K562 (cell line): ENCODE results near the gene DENND4C. TPM values are rescaled to one million over a fixed set of nuclear protein-coding genes. Genes with fewer than 3 reads are reported as not detected.

Experiments
- BRD4 ChIP-seq: fragments of 200-600 bp; sonication (generic); IDR thresholded peaks from 2 replicates; pipeline ENCODE4 v1.6.1; 2017; ENCODE audit warnings: inconsistent platforms
- FIP1L1 ChIP-seq: fragments of 200-400 bp; formaldehyde crosslinking; IDR thresholded peaks from 2 replicates; pipeline ENCODE4 v1.6.1; 2018; ENCODE audit warnings: mild to moderate bottlenecking, low read depth, low read length; ENCODE audit not compliant: poor library complexity, severe bottlenecking
- HCFC1 ChIP-seq: IDR thresholded peaks from 2 replicates; pipeline ENCODE4 v1.6.1; 2012; ENCODE audit warnings: low read depth, low read length, improper control_type of control experiment
- HINFP ChIP-seq: fragments of 450-650 bp; conservative IDR thresholded peaks from 2 replicates; pipeline ENCODE4 v1.6.1; 2016; ENCODE audit warnings: missing genetic modification characterization, low read depth, mild to moderate bottlenecking, control low read depth, missing compliant biosample characterization
- NFIC ChIP-seq: fragments of 450-650 bp; IDR thresholded peaks from 2 replicates; pipeline ENCODE4 v1.6.1; 2017; ENCODE audit warnings: mild to moderate bottlenecking, inconsistent platforms
- NR2F6 ChIP-seq: fragments of 450-650 bp; formaldehyde crosslinking; IDR thresholded peaks from 2 replicates; pipeline ENCODE4 v1.4.0; 2020; ENCODE audit warnings: mild to moderate bottlenecking
- NRF1 ChIP-seq, 2 experiments: fragments of 450-650 bp; IDR thresholded peaks in 1 of 2; conservative IDR thresholded peaks in 1 of 2; 2 replicates each; pipeline ENCODE4 v1.6.1; 2014; ENCODE audit warnings: mild to moderate bottlenecking in 2 of 2
- RBM25 ChIP-seq: fragments of 200-400 bp; formaldehyde crosslinking; IDR thresholded peaks from 2 replicates; pipeline ENCODE4 v1.6.1; 2018; ENCODE audit warnings: low read length, low read depth, moderate library complexity; ENCODE audit not compliant: severe bottlenecking
- TAF9B ChIP-seq: fragments of 450-650 bp; IDR thresholded peaks from 2 replicates; pipeline ENCODE4 v1.6.1; 2018; ENCODE audit warnings: mild to moderate bottlenecking; ENCODE audit not compliant: partially characterized antibody
- TCF7 ChIP-seq: sonication (generic); IDR thresholded peaks from 2 replicates; pipeline ENCODE4 v1.6.1; 2016; ENCODE audit warnings: antibody characterized with exemption, borderline replicate concordance
- TRIM24 ChIP-seq, 2 experiments: fragments of 450-650 bp; IDR thresholded peaks; 2 replicates each; pipeline ENCODE4 v1.6.1; 2016
- TRIM25 ChIP-seq: fragments of 450-650 bp; IDR thresholded peaks from 2 replicates; pipeline ENCODE4 v1.7.0; 2016; ENCODE audit warnings: borderline replicate concordance
- XRCC3 ChIP-seq: fragments of 450-650 bp; IDR thresholded peaks from 2 replicates; pipeline ENCODE4 v1.6.1; 2017; ENCODE audit warnings: mild to moderate bottlenecking, moderate library complexity
- ZBTB1 ChIP-seq: sonication (generic); formaldehyde crosslinking; IDR thresholded peaks from 2 replicates; pipeline ENCODE4 v1.8.1; 2023; ENCODE audit warnings: missing genetic modification reagents, low read depth, mild to moderate bottlenecking, borderline replicate concordance
- ZBTB8A ChIP-seq: fragments of 450-650 bp; IDR thresholded peaks from 2 replicates; pipeline ENCODE4 v1.6.1; 2018; ENCODE audit warnings: mild to moderate bottlenecking, moderate library complexity; ENCODE audit not compliant: partially characterized antibody
- ZNF79 ChIP-seq: fragments of 250-450 bp; sonication (Bioruptor Pico); IDR thresholded peaks from 2 replicates; pipeline ENCODE4 v1.4.0; 2020; ENCODE audit warnings: low read depth, mild to moderate bottlenecking, moderate library complexity
- polyA plus RNA-seq, 8 experiments: library from polyadenylated mRNA; depleted of rRNA in 4 of 8; stranded (reverse) in 5 of 8; unstranded in 3 of 8; fragments of >200 nt; fragmentation: Nextera tagmentation in 2 of 8; fragmentation: Illumina TruSeq in 1 of 8; extraction: Ambion mirVana in 2 of 8; extraction: Trizol in 1 of 8; gene quantifications; 2 replicates each; pipeline versions ENCODE4 v1.2.1 to v1.2.3, GENCODE V29; 2011 to 2014; ENCODE audit warnings: inconsistent platforms in 1 of 8, missing spikeins in 1 of 8
- total RNA-seq, 7 experiments: library from RNA; depleted of rRNA in 6 of 7; stranded (reverse); fragments of >200 nt in 6 of 7; fragmentation: Illumina TruSeq in 2 of 7; extraction: Trizol in 2 of 7; gene quantifications; 2 replicates each; pipeline versions ENCODE4 v1.2.1 to v1.2.3, GENCODE V29; 2011 to 2021; ENCODE audit warnings: low replicate concordance in 1 of 7
- TF ChIP-seq, protein P1 (sequence below): sonication (generic); formaldehyde crosslinking; IDR thresholded peaks from 2 replicates; pipeline ENCODE4 v1.8.0; 2022; ENCODE audit warnings: mild to moderate bottlenecking, missing genetic modification reagents
- TF ChIP-seq, protein P2 (sequence below): fragments of 450-650 bp; formaldehyde crosslinking; IDR thresholded peaks from 2 replicates; pipeline ENCODE4 v1.4.0; 2020; ENCODE audit warnings: mild to moderate bottlenecking, moderate library complexity
- TF ChIP-seq, protein P3 (sequence below): fragments of 150-350 bp; conservative IDR thresholded peaks from 2 replicates; pipeline ENCODE4 v1.6.1; 2014; ENCODE audit warnings: low read length

DENND4C gene
- total and polyA plus RNA-seq, 9 of the 15 experiments (the other 6 are each of a cell fraction or from before 2014, with no cell fraction given), result 4.8 to 31.8 (median 13.9) TPM

GRCh38 chr9:19408693-19409400 lies 178.4 kb downstream of the DENND4C start, which contains the start of gene ACER2 (continued):
- TF ChIP-seq HINFP (tag) (no peak), XRCC3 (no peak), ZBTB8A (no peak), FIP1L1 (peak; percentile 67), NFIC (no peak), HCFC1 (no peak), TAF9B (peak; percentile 44), TRIM25 (no peak), NR2F6 (CRISPR knock-in tag) (no peak), NRF1 (conservative IDR thresholded peaks at IDR 0.05 in 1 of 2, IDR thresholded peaks at IDR 0.05 in 1 of 2) (peak; percentile 75 to 78), BRD4 (no peak), TCF7 (no peak), TRIM24 (IDR thresholded peaks at IDR 0.05) (no peak), ZNF79 (CRISPR knock-in tag) (no peak), RBM25 (no peak), ZBTB1 (no peak)
- TF ChIP-seq, protein P1, sequence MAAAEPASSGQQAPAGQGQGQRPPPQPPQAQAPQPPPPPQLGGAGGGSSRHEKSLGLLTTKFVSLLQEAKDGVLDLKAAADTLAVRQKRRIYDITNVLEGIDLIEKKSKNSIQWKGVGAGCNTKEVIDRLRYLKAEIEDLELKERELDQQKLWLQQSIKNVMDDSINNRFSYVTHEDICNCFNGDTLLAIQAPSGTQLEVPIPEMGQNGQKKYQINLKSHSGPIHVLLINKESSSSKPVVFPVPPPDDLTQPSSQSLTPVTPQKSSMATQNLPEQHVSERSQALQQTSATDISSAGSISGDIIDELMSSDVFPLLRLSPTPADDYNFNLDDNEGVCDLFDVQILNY (CRISPR knock-in tag), result no peak
- TF ChIP-seq, protein P2, sequence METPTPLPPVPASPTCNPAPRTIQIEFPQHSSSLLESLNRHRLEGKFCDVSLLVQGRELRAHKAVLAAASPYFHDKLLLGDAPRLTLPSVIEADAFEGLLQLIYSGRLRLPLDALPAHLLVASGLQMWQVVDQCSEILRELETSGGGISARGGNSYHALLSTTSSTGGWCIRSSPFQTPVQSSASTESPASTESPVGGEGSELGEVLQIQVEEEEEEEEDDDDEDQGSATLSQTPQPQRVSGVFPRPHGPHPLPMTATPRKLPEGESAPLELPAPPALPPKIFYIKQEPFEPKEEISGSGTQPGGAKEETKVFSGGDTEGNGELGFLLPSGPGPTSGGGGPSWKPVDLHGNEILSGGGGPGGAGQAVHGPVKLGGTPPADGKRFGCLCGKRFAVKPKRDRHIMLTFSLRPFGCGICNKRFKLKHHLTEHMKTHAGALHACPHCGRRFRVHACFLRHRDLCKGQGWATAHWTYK (CRISPR knock-in tag), result no peak
- TF ChIP-seq, protein P3, sequence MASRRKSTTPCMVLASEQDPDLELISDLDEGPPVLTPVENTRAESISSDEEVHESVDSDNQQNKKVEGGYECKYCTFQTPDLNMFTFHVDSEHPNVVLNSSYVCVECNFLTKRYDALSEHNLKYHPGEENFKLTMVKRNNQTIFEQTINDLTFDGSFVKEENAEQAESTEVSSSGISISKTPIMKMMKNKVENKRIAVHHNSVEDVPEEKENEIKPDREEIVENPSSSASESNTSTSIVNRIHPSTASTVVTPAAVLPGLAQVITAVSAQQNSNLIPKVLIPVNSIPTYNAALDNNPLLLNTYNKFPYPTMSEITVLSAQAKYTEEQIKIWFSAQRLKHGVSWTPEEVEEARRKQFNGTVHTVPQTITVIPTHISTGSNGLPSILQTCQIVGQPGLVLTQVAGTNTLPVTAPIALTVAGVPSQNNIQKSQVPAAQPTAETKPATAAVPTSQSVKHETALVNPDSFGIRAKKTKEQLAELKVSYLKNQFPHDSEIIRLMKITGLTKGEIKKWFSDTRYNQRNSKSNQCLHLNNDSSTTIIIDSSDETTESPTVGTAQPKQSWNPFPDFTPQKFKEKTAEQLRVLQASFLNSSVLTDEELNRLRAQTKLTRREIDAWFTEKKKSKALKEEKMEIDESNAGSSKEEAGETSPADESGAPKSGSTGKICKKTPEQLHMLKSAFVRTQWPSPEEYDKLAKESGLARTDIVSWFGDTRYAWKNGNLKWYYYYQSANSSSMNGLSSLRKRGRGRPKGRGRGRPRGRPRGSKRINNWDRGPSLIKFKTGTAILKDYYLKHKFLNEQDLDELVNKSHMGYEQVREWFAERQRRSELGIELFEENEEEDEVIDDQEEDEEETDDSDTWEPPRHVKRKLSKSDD, result no peak
